ENCODE results near the gene FAM3C.

GRCh38 chr7:121431389-121431995 lies 35.4 kb upstream of the FAM3C start:
- TF ChIP-seq, protein P1, sequence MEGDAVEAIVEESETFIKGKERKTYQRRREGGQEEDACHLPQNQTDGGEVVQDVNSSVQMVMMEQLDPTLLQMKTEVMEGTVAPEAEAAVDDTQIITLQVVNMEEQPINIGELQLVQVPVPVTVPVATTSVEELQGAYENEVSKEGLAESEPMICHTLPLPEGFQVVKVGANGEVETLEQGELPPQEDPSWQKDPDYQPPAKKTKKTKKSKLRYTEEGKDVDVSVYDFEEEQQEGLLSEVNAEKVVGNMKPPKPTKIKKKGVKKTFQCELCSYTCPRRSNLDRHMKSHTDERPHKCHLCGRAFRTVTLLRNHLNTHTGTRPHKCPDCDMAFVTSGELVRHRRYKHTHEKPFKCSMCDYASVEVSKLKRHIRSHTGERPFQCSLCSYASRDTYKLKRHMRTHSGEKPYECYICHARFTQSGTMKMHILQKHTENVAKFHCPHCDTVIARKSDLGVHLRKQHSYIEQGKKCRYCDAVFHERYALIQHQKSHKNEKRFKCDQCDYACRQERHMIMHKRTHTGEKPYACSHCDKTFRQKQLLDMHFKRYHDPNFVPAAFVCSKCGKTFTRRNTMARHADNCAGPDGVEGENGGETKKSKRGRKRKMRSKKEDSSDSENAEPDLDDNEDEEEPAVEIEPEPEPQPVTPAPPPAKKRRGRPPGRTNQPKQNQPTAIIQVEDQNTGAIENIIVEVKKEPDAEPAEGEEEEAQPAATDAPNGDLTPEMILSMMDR (conservative IDR thresholded peaks at IDR 0.05 in 1 of 2, IDR thresholded peaks at IDR 0.05 in 1 of 2; ENCODE audit: extremely low read depth in 1 of 2, insufficient read depth in 1 of 2, low read depth in 1 of 2, low read length in 2 of 2), result no peak
- no peak for TF ChIP-seq EZH2 (IDR thresholded peaks at IDR 0.05; ENCODE audit: borderline replicate concordance, low read length)

Data from mammary epithelial cell (primary cell).